K562 (cell line): Measurements from ENCODE around the gene MARK3. TPM values are rescaled to one million over a fixed set of nuclear protein-coding genes. Genes with fewer than 3 reads are reported as not detected.
A peak's percentile ranks its signal among the peaks of the same experiment; 100 is the strongest.

ENCODE experiments used
- AFF1 ChIP-seq, 2 experiments: fragments of 450-650 bp; IDR thresholded peaks; 2 replicates each; pipeline ENCODE4 v1.6.1; 2018; ENCODE audit warnings: mild to moderate bottlenecking in 2 of 2, low read depth in 1 of 2; ENCODE audit not compliant: partially characterized antibody in 2 of 2
- ARNT ChIP-seq, 2 experiments: fragments of 450-650 bp; IDR thresholded peaks; 2 replicates each; pipeline ENCODE4 v1.6.1; 2016; ENCODE audit warnings: mild to moderate bottlenecking in 1 of 2
- CC2D1A ChIP-seq: fragments of 450-650 bp; IDR thresholded peaks from 2 replicates; pipeline ENCODE4 v1.6.1; 2017; ENCODE audit warnings: mild to moderate bottlenecking
- DPF2 ChIP-seq: fragments of 450-650 bp; IDR thresholded peaks from 2 replicates; pipeline ENCODE4 v1.6.1; 2016
- GATA2 ChIP-seq: sonication (generic); formaldehyde crosslinking; IDR thresholded peaks from 2 replicates; pipeline ENCODE4 v1.4.0; 2020; ENCODE audit warnings: mild to moderate bottlenecking, missing genetic modification reagents
- HNRNPLL ChIP-seq: fragments of 200-400 bp; formaldehyde crosslinking; IDR thresholded peaks from 2 replicates; pipeline ENCODE4 v1.6.1; 2017; ENCODE audit warnings: low read length, low read depth, mild to moderate bottlenecking; ENCODE audit not compliant: poor library complexity, severe bottlenecking
- KAT8 ChIP-seq: fragments of 450-650 bp; IDR thresholded peaks from 2 replicates; pipeline ENCODE4 v1.6.1; 2016; ENCODE audit warnings: low read depth, mild to moderate bottlenecking
- MAFG ChIP-seq: fragments of 450-650 bp; conservative IDR thresholded peaks from 2 replicates; pipeline ENCODE4 v1.6.1; 2016; ENCODE audit warnings: missing genetic modification characterization, missing compliant biosample characterization
- MTA2 ChIP-seq: fragments of 450-650 bp; IDR thresholded peaks from 2 replicates; pipeline ENCODE4 v1.6.1; 2016; ENCODE audit warnings: low read depth
- NFATC3 ChIP-seq: fragments of 450-650 bp; IDR thresholded peaks from 2 replicates; pipeline ENCODE4 v1.6.1; 2017; ENCODE audit warnings: mild to moderate bottlenecking
- PTTG1 ChIP-seq: fragments of 450-650 bp; IDR thresholded peaks from 2 replicates; pipeline ENCODE4 v1.6.1; 2016; ENCODE audit warnings: low read depth, mild to moderate bottlenecking, missing genetic modification characterization, missing compliant biosample characterization
- SMAD4 ChIP-seq: fragments of 250-450 bp; sonication (Bioruptor Pico); conservative IDR thresholded peaks from 2 replicates; pipeline ENCODE4 v1.8.0; 2021; ENCODE audit warnings: inconsistent platforms, mild to moderate bottlenecking, moderate library complexity
- SOX6 ChIP-seq: fragments of 450-650 bp; IDR thresholded peaks from 2 replicates; pipeline ENCODE4 v1.6.1; 2014; ENCODE audit warnings: mild to moderate bottlenecking
- TGIF2 ChIP-seq: sonication (generic); formaldehyde crosslinking; IDR thresholded peaks from 2 replicates; pipeline ENCODE4 v1.8.1; 2022; ENCODE audit warnings: mild to moderate bottlenecking, missing genetic modification reagents, moderate library complexity
- THRAP3 ChIP-seq: fragments of 450-650 bp; IDR thresholded peaks from 2 replicates; pipeline ENCODE4 v1.6.1; 2016; ENCODE audit warnings: mild to moderate bottlenecking, inconsistent platforms, borderline replicate concordance
- XRCC3 ChIP-seq: fragments of 450-650 bp; IDR thresholded peaks from 2 replicates; pipeline ENCODE4 v1.6.1; 2017; ENCODE audit warnings: mild to moderate bottlenecking, moderate library complexity
- ZBTB8A ChIP-seq: fragments of 450-650 bp; IDR thresholded peaks from 2 replicates; pipeline ENCODE4 v1.6.1; 2018; ENCODE audit warnings: mild to moderate bottlenecking, moderate library complexity; ENCODE audit not compliant: partially characterized antibody
- ZNF280A ChIP-seq: fragments of 450-650 bp; IDR thresholded peaks from 2 replicates; pipeline ENCODE4 v1.6.1; 2018; ENCODE audit warnings: mild to moderate bottlenecking, low read depth; ENCODE audit not compliant: partially characterized antibody
- polyA plus RNA-seq, 8 experiments: library from polyadenylated mRNA; depleted of rRNA in 4 of 8; stranded (reverse) in 5 of 8; unstranded in 3 of 8; fragments of >200 nt; fragmentation: Nextera tagmentation in 2 of 8; fragmentation: Illumina TruSeq in 1 of 8; extraction: Ambion mirVana in 2 of 8; extraction: Trizol in 1 of 8; gene quantifications; 2 replicates each; pipeline versions ENCODE4 v1.2.1 to v1.2.3, GENCODE V29; 2011 to 2014; ENCODE audit warnings: inconsistent platforms in 1 of 8, missing spikeins in 1 of 8
- total RNA-seq, 7 experiments: library from RNA; depleted of rRNA in 6 of 7; stranded (reverse); fragments of >200 nt in 6 of 7; fragmentation: Illumina TruSeq in 2 of 7; extraction: Trizol in 2 of 7; gene quantifications; 2 replicates each; pipeline versions ENCODE4 v1.2.1 to v1.2.3, GENCODE V29; 2011 to 2021; ENCODE audit warnings: low replicate concordance in 1 of 7
- TF ChIP-seq, protein P1 (sequence below): fragments of 250-450 bp; sonication (Bioruptor Pico); IDR thresholded peaks from 2 replicates; pipeline ENCODE4 v1.4.0; 2020; ENCODE audit warnings: mild to moderate bottlenecking, moderate library complexity
- TF ChIP-seq, protein P2 (sequence below): sonication (generic); formaldehyde crosslinking; IDR thresholded peaks from 2 replicates; pipeline ENCODE4 v1.8.1; 2023; ENCODE audit warnings: mild to moderate bottlenecking, missing genetic modification reagents

Gene MARK3
- total and polyA plus RNA-seq, 9 of the 15 experiments (the other 6 are each of a cell fraction or from before 2014, with no cell fraction given), result 10.1 to 68.7 (median 56.3) TPM

DNA sequence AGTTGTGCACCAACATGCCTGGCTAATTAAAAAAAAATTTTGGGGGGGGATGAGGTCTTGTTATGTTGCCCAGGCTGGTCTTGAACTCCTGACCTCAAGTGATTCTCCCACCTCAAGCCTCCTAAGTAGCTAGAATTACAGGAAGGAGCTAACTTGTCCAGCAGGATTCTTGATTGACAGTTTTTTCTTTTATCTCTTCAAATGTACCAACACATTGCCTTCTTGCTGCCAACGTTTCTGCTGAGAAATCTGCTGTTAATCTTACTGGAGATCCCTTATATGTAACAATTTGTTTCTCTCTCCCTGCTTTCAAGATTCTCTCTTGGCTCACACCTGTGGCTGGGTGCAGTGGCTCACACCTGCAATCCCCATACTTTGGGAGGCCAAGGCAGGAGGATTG lies 22.4 kb upstream of the MARK3 start (continued):
- TF ChIP-seq PTTG1 (tag), result no peak
- TF ChIP-seq ARNT (IDR thresholded peaks at IDR 0.05), result peak; percentile 26 to 56; a peak in 3 of 4 replicates
- TF ChIP-seq THRAP3, result 0 out of 2 replicates have a peak, but pooled peaks have one; percentile 48
- no peak for TF ChIP-seq ZBTB8A
- peak; percentile 35; the same call in 1 of the 2 replicates for TF ChIP-seq SOX6
- no peak for TF ChIP-seq GATA2
- no peak for TF ChIP-seq MAFG
- TF ChIP-seq SMAD4 (CRISPR knock-in tag), result no peak
- TF ChIP-seq, protein P1, sequence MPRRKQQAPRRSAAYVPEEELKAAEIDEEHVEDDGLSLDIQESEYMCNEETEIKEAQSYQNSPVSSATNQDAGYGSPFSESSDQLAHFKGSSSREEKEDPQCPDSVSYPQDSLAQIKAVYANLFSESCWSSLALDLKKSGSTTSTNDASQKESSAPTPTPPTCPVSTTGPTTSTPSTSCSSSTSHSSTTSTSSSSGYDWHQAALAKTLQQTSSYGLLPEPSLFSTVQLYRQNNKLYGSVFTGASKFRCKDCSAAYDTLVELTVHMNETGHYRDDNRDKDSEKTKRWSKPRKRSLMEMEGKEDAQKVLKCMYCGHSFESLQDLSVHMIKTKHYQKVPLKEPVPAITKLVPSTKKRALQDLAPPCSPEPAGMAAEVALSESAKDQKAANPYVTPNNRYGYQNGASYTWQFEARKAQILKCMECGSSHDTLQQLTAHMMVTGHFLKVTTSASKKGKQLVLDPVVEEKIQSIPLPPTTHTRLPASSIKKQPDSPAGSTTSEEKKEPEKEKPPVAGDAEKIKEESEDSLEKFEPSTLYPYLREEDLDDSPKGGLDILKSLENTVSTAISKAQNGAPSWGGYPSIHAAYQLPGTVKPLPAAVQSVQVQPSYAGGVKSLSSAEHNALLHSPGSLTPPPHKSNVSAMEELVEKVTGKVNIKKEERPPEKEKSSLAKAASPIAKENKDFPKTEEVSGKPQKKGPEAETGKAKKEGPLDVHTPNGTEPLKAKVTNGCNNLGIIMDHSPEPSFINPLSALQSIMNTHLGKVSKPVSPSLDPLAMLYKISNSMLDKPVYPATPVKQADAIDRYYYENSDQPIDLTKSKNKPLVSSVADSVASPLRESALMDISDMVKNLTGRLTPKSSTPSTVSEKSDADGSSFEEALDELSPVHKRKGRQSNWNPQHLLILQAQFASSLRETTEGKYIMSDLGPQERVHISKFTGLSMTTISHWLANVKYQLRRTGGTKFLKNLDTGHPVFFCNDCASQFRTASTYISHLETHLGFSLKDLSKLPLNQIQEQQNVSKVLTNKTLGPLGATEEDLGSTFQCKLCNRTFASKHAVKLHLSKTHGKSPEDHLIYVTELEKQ (CRISPR knock-in tag), result no peak
- TF ChIP-seq KAT8, result no peak
- TF ChIP-seq HNRNPLL, result no peak
- peak; percentile 89 for TF ChIP-seq ZNF280A
- TF ChIP-seq, protein P2, sequence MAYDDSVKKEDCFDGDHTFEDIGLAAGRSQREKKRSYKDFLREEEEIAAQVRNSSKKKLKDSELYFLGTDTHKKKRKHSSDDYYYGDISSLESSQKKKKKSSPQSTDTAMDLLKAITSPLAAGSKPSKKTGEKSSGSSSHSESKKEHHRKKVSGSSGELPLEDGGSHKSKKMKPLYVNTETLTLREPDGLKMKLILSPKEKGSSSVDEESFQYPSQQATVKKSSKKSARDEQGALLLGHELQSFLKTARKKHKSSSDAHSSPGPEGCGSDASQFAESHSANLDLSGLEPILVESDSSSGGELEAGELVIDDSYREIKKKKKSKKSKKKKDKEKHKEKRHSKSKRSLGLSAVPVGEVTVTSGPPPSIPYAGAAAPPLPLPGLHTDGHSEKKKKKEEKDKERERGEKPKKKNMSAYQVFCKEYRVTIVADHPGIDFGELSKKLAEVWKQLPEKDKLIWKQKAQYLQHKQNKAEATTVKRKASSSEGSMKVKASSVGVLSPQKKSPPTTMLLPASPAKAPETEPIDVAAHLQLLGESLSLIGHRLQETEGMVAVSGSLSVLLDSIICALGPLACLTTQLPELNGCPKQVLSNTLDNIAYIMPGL, result no peak
- 0 out of 2 replicates have a peak, but pooled peaks have one; percentile 25 for TF ChIP-seq CC2D1A
- peak; percentile 90; the same call in 1 of the 2 replicates for TF ChIP-seq XRCC3
- no peak for TF ChIP-seq NFATC3
- no peak for TF ChIP-seq TGIF2
- peak in 1 of 2 experiments; percentile 63 for TF ChIP-seq AFF1 (IDR thresholded peaks at IDR 0.05; ENCODE audit: low read depth in 1 of 2, partially characterized antibody in 2 of 2)
- no peak for TF ChIP-seq MTA2
- TF ChIP-seq DPF2, result peak; percentile 54
